ENCODE data around the gene PSG6. TPM values are rescaled to one million over a fixed set of nuclear protein-coding genes. Genes with fewer than 3 reads are reported as not detected.
"Not testable (repeated sequence)": the region's sequence is repeated elsewhere in the genome, so short reads cannot be mapped to it uniquely, and the experiment has no call there.

PSG6 gene
- total RNA-seq, 1 experiment from 2014 or later, result not detected

- DNase-seq (ENCODE audit: extremely low read depth, low read depth), result not testable (repeated sequence)
Observed at GRCh38 chr19:42912941-42913340, 4.8 kb downstream of the PSG6 start.

- DNase-seq (ENCODE audit: extremely low read depth, low read depth), result not testable (repeated sequence)
Observed at GRCh38 chr19:42911731-42912130, 6.0 kb downstream of the PSG6 start.

- not testable (repeated sequence) for DNase-seq (ENCODE audit: extremely low read depth, low read depth)
Observed at GRCh38 chr19:42906162-42906561, 11.5 kb downstream of the PSG6 start.

GRCh38 chr19:42900561-42900960 lies 17.1 kb downstream of the PSG6 start:
- DNase-seq (ENCODE audit: extremely low read depth, low read depth), result not testable (repeated sequence)

GRCh38 chr19:42899674-42900073 lies 18.0 kb downstream of the PSG6 start:
- not testable (repeated sequence) for DNase-seq (ENCODE audit: extremely low read depth, low read depth)

GRCh38 chr19:42899110-42899509 lies 18.6 kb downstream of the PSG6 start:
- not testable (repeated sequence) for DNase-seq (ENCODE audit: extremely low read depth, low read depth)

- not testable (repeated sequence) for DNase-seq (ENCODE audit: extremely low read depth, low read depth)
Observed at GRCh38 chr19:42898656-42899055, 19.0 kb downstream of the PSG6 start.

- not testable (repeated sequence) for DNase-seq (ENCODE audit: extremely low read depth, low read depth)
Observed at GRCh38 chr19:42897729-42898128, 20.0 kb downstream of the PSG6 start.

- DNase-seq (ENCODE audit: extremely low read depth, low read depth), result not testable (repeated sequence)
Observed at GRCh38 chr19:42890446-42890845, 27.2 kb downstream of the PSG6 start.

- DNase-seq (ENCODE audit: extremely low read depth, low read depth), result not testable (repeated sequence)
Observed at GRCh38 chr19:42887876-42888445, 29.7 kb downstream of the PSG6 start.

GRCh38 chr19:42882730-42883129 lies 35.0 kb downstream of the PSG6 start:
- DNase-seq (ENCODE audit: extremely low read depth, low read depth), result not testable (repeated sequence)

GRCh38 chr19:42882010-42882409 lies 35.7 kb downstream of the PSG6 start:
- DNase-seq (ENCODE audit: extremely low read depth, low read depth), result not testable (repeated sequence)

- DNase-seq (ENCODE audit: extremely low read depth, low read depth), result not testable (repeated sequence)
Observed at GRCh38 chr19:42881279-42881678, 36.4 kb downstream of the PSG6 start.

- not testable (repeated sequence) for DNase-seq (ENCODE audit: extremely low read depth, low read depth)
Observed at GRCh38 chr19:42880621-42881020, 37.1 kb downstream of the PSG6 start.

GRCh38 chr19:42879613-42880012 lies 38.1 kb downstream of the PSG6 start, which contains the start of gene PSG1:
PSG1 (minus strand) TSS chr19:42879713; CDS start chr19:42879581, 132 bp downstream.
- no peak for DNase-seq (ENCODE audit: extremely low read depth, low read depth)

- DNase-seq (ENCODE audit: extremely low read depth, low read depth), result not testable (repeated sequence)
Observed at GRCh38 chr19:42876596-42876995, 41.1 kb downstream of the PSG6 start.

- not testable (repeated sequence) for DNase-seq (ENCODE audit: extremely low read depth, low read depth)
Observed at GRCh38 chr19:42875881-42876280, 41.8 kb downstream of the PSG6 start.

GRCh38 chr19:42874901-42875813 lies 42.5 kb downstream of the PSG6 start:
- not testable (repeated sequence) for DNase-seq (ENCODE audit: extremely low read depth, low read depth)

- not testable (repeated sequence) for DNase-seq (ENCODE audit: extremely low read depth, low read depth)
Observed at GRCh38 chr19:42874136-42874535, 43.6 kb downstream of the PSG6 start.

- DNase-seq (ENCODE audit: extremely low read depth, low read depth), result no peak
Observed at GRCh38 chr19:42872608-42873007, 45.1 kb downstream of the PSG6 start.

GRCh38 chr19:42857544-42857867 lies 60.2 kb downstream of the PSG6 start:
- no peak for DNase-seq (ENCODE audit: extremely low read depth, low read depth)

All from NCI-H460 (cell line).